ENCODE measurements around the gene BCL2A1. TPM values are rescaled to one million over a fixed set of nuclear protein-coding genes. Genes with fewer than 3 reads are reported as not detected.
"Not testable (repeated sequence)": the region's sequence is repeated elsewhere in the genome, so short reads cannot be mapped to it uniquely, and the experiment has no call there.

The BCL2A1 gene
- total RNA-seq, 1 donor from 2014 or later = 95.0 TPM

DNA sequence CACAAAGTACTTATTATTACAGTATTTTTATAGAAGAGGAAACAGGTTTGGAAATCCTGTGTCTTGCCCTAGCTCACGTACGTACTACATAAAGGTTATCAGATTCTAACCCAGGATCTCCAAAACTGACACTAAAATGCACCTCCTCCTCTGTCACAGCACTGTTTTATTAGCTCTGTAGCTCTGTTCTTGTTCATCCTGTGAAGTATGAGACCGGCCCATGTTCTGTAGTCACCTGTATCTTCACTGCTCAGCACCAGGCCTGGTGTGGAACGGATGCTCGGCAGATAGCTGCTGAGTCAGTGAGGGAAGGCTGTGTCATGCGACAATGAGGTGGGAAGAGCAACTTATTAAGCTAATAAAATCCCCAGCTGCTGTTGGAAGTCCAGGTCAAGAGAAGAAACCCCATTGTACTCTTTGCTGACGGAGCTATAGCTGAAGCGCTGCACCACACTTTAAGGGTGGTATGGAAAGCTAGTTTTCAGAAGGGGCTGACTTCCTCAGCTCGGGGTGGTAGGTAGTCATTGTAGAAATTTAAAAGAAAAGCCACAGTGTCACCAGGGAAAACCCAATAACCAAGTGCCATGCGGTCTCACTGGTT is 22.8 kb downstream of the BCL2A1 start:
- DNase-seq (ENCODE audit: low spot score) = no peak
- no peak overlapping the region for H3K4me3 Mint-ChIP-seq
- peaks cover 2% of the 10 kb centered on the region for H3K36me3 Mint-ChIP-seq (ENCODE audit: low read depth)

DNA sequence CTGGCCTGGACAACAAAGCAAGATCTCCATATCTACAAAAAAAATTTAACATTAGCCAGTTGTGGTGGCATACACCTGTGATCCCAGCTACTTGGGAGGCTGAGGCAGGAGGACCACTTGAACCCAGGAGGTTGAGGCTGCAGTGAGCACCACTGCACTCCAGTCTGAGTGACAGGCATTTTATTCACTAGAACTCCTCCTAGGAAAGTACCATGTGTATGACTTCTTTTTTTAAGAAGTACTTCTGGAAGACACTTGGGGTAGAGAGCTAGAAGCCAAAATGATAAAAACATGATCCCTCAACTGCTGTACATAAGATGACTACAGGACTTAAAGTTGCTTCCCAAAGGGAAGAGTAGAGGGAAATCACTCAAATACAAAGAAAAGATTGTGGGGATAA is 24.0 kb downstream of the BCL2A1 start:
- intact Hi-C loops (cut with micrococcal nuclease) = no loop called here
- H3K9me3 Mint-ChIP-seq = no peaks in the 10 kb centered on the region
- no peaks in the 10 kb centered on the region for H3K36me3 Mint-ChIP-seq (ENCODE audit: low read depth)
- H3K27me3 Mint-ChIP-seq (ENCODE audit: insufficient read depth) = peaks cover 2% of the 10 kb centered on the region
- no peak overlapping the region for H3K27ac Mint-ChIP-seq
- H3K4me3 Mint-ChIP-seq = no peak overlapping the region
- DNase-seq (ENCODE audit: low spot score) = no peak
- peaks cover 31% of the 10 kb centered on the region for H3K4me1 Mint-ChIP-seq (ENCODE audit: low read depth)

More for the DNA sequence above, 22.8 kb downstream of the BCL2A1 start:
- peaks cover 26% of the 10 kb centered on the region for H3K4me1 Mint-ChIP-seq (ENCODE audit: low read depth)
- peaks cover 2% of the 10 kb centered on the region for H3K27me3 Mint-ChIP-seq (ENCODE audit: insufficient read depth)
- H3K9me3 Mint-ChIP-seq = peaks cover 5% of the 10 kb centered on the region
- intact Hi-C loops (cut with micrococcal nuclease) = no loop called here
- no peak overlapping the region for H3K27ac Mint-ChIP-seq

GRCh38 chr15:79944622-79945021 is 26.4 kb downstream of the BCL2A1 start:
- Mint-ChIP-seq H3K27me3 (ENCODE audit: insufficient read depth) (peaks cover 6% of the 10 kb centered on the region), H3K4me1 (ENCODE audit: low read depth) (peaks cover 33% of the 10 kb centered on the region), H3K27ac (no peak overlapping the region), H3K9me3 (no peaks in the 10 kb centered on the region), H3K4me3 (no peak overlapping the region), H3K36me3 (ENCODE audit: low read depth) (no peaks in the 10 kb centered on the region)
- intact Hi-C loops (cut with micrococcal nuclease) = no loop called here
- no peak for DNase-seq (ENCODE audit: low spot score)

GRCh38 chr15:79943820-79944219 is 27.2 kb downstream of the BCL2A1 start:
- peaks cover 10% of the 10 kb centered on the region for H3K27me3 Mint-ChIP-seq (ENCODE audit: insufficient read depth)
- peaks cover 33% of the 10 kb centered on the region for H3K4me1 Mint-ChIP-seq (ENCODE audit: low read depth)
- H3K36me3 Mint-ChIP-seq (ENCODE audit: low read depth) = no peaks in the 10 kb centered on the region
- H3K9me3 Mint-ChIP-seq = no peaks in the 10 kb centered on the region
- no peak overlapping the region for H3K4me3 Mint-ChIP-seq
- no peak overlapping the region for H3K27ac Mint-ChIP-seq
- no peak for DNase-seq (ENCODE audit: low spot score)
- intact Hi-C loops (cut with micrococcal nuclease) = loop anchor here (1.0 to 2.0 kb wide), 2 partner anchors 19 to 23 kb away; no protein-coding TSS in a partner anchor

- Mint-ChIP-seq H3K27me3 (ENCODE audit: insufficient read depth) (peaks cover 12% of the 10 kb centered on the region), H3K4me3 (no peak overlapping the region), H3K4me1 (ENCODE audit: low read depth) (peaks cover 25% of the 10 kb centered on the region), H3K36me3 (ENCODE audit: low read depth) (no peaks in the 10 kb centered on the region), H3K9me3 (no peaks in the 10 kb centered on the region), H3K27ac (no peak overlapping the region)
- intact Hi-C loops (cut with micrococcal nuclease) = loop anchor here (1.0 to 2.0 kb wide), 2 partner anchors 18 to 24 kb away; no protein-coding TSS in a partner anchor
- no peak for DNase-seq (ENCODE audit: low spot score)
These were observed 28.1 kb downstream of the BCL2A1 start for GRCh38 chr15:79942741-79943481.

DNA sequence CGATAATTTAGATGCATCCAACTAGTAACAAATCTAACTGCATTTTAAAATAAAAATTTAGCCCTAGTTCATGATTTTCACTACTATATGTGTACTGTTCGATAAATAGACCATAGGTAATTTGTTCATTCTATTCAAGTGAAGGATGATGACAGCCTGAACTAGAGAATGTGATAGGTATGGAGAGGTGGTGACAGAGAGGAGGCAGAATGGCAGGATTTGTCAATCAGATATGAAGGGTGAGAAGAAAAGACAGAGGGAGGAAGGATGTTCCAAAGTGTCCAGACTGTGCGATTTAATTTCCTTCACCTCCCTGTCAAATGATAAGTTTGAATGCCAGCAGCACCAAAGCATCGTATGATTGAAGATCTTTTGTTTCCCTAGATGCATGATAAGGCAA is 31.6 kb downstream of the BCL2A1 start:
- H3K4me3 Mint-ChIP-seq = no peak overlapping the region
- peaks cover 21% of the 10 kb centered on the region for H3K4me1 Mint-ChIP-seq (ENCODE audit: low read depth)
- DNase-seq (ENCODE audit: low spot score) = no peak
- intact Hi-C loops (cut with micrococcal nuclease) = no loop called here
- no peak overlapping the region for H3K27ac Mint-ChIP-seq
- H3K36me3 Mint-ChIP-seq (ENCODE audit: low read depth) = no peaks in the 10 kb centered on the region
- no peaks in the 10 kb centered on the region for H3K9me3 Mint-ChIP-seq
- peaks cover 10% of the 10 kb centered on the region for H3K27me3 Mint-ChIP-seq (ENCODE audit: insufficient read depth)

GRCh38 chr15:79938143-79938542 is 32.9 kb downstream of the BCL2A1 start:
- H3K27me3 Mint-ChIP-seq (ENCODE audit: insufficient read depth) = peaks cover 10% of the 10 kb centered on the region
- no peaks in the 10 kb centered on the region for H3K36me3 Mint-ChIP-seq (ENCODE audit: low read depth)
- no peak overlapping the region for H3K27ac Mint-ChIP-seq
- no peak for DNase-seq (ENCODE audit: low spot score)
- H3K4me1 Mint-ChIP-seq (ENCODE audit: low read depth) = peaks cover 18% of the 10 kb centered on the region
- no peak overlapping the region for H3K4me3 Mint-ChIP-seq
- intact Hi-C loops (cut with micrococcal nuclease) = no loop called here
- no peaks in the 10 kb centered on the region for H3K9me3 Mint-ChIP-seq

- H3K36me3 Mint-ChIP-seq (ENCODE audit: low read depth); DNase-seq (ENCODE audit: low spot score); H3K27ac Mint-ChIP-seq; intact Hi-C loops (cut with micrococcal nuclease); H3K9me3 Mint-ChIP-seq; H3K4me3 Mint-ChIP-seq: not testable (repeated sequence)
- peaks cover 14% of the 10 kb centered on the region for H3K4me1 Mint-ChIP-seq (ENCODE audit: low read depth)
- H3K27me3 Mint-ChIP-seq (ENCODE audit: insufficient read depth) = peaks cover 10% of the 10 kb centered on the region
These were observed 35.3 kb downstream of the BCL2A1 start for GRCh38 chr15:79935556-79936201.

GRCh38 chr15:79933231-79933630 is 37.8 kb downstream of the BCL2A1 start:
- Mint-ChIP-seq H3K4me1 (ENCODE audit: low read depth) (peaks cover 14% of the 10 kb centered on the region), H3K36me3 (ENCODE audit: low read depth) (no peaks in the 10 kb centered on the region), H3K27me3 (ENCODE audit: insufficient read depth) (peaks cover 5% of the 10 kb centered on the region), H3K4me3 (no peak overlapping the region), H3K27ac (no peak overlapping the region), H3K9me3 (no peaks in the 10 kb centered on the region)
- no peak for DNase-seq (ENCODE audit: low spot score)
- intact Hi-C loops (cut with micrococcal nuclease) = no loop called here

DNA sequence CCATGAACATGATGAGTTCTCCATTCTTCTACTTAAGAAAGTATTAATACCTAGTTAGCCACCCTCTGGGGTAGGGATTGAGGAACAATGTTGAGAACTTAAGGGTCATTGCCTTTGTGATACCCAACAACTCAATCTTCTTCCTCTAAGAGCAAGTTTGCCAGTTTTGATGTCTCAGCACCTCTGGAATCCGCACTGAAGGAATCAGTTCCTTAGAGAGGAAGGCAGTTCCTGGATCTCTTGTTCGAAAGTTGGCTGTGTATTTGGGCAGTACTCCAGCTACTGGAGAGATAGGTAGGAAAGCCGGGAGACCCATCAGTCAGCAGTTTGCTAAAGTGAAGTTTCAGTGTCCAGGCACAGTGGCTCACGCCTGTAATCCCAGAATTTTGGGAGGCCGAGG is 38.5 kb downstream of the BCL2A1 start:
- Mint-ChIP-seq H3K9me3 (no peaks in the 10 kb centered on the region), H3K4me3 (no peak overlapping the region), H3K27me3 (ENCODE audit: insufficient read depth) (peaks cover 5% of the 10 kb centered on the region), H3K36me3 (ENCODE audit: low read depth) (no peaks in the 10 kb centered on the region), H3K27ac (no peak overlapping the region), H3K4me1 (ENCODE audit: low read depth) (peaks cover 14% of the 10 kb centered on the region)
- DNase-seq (ENCODE audit: low spot score) = no peak
- intact Hi-C loops (cut with micrococcal nuclease) = no loop called here

DNA sequence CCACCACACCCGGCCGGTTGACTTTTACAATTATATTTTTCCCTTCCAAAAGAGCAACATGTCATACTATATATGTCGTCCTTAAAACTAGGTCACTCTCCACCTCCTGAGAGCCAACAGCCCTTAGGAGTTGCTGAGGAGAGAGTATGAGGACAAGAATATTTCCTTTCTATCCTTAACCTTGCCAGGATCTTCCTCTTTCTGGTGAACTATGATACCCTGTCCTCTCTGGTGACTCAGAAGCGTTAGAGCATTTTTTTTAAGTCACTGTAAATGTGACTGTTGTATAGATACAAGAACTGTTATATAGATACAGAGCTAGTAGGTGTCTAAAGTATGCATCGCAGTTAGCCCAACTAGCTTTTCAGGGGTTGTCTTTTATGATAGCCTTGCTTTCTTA is 40.5 kb downstream of the BCL2A1 start:
- H3K27ac Mint-ChIP-seq = no peak overlapping the region
- H3K36me3 Mint-ChIP-seq (ENCODE audit: low read depth) = no peaks in the 10 kb centered on the region
- intact Hi-C loops (cut with micrococcal nuclease) = no loop called here
- DNase-seq (ENCODE audit: low spot score) = no peak
- H3K27me3 Mint-ChIP-seq (ENCODE audit: insufficient read depth) = peaks cover 5% of the 10 kb centered on the region
- peaks cover 14% of the 10 kb centered on the region for H3K4me1 Mint-ChIP-seq (ENCODE audit: low read depth)
- H3K9me3 Mint-ChIP-seq = peaks cover 4% of the 10 kb centered on the region
- no peak overlapping the region for H3K4me3 Mint-ChIP-seq

DNA sequence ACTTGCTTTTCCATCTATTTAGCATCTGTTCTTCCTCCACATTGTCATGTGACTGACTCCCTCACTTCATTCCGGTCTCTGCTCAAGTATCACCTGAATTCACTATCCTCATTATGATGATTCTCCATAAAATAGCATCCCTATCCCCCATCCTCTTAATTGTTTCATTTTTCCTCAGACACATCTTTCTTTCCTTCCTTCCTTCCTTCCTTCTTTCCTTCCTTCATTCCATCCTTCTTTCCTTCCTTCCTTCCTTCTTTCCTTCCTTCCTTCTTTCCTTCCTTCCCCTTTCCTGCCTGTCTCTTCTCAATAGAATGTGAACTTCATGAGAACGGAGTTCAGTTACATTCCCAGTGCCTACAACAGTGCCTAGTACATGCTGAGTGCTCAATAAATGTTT is 41.6 kb downstream of the BCL2A1 start:
- Mint-ChIP-seq H3K27ac (no peak overlapping the region), H3K4me1 (ENCODE audit: low read depth) (peaks cover 14% of the 10 kb centered on the region), H3K36me3 (ENCODE audit: low read depth) (no peaks in the 10 kb centered on the region), H3K27me3 (ENCODE audit: insufficient read depth) (peaks cover 5% of the 10 kb centered on the region), H3K4me3 (no peak overlapping the region), H3K9me3 (peaks cover 4% of the 10 kb centered on the region)
- no peak for DNase-seq (ENCODE audit: low spot score)
- intact Hi-C loops (cut with micrococcal nuclease) = no loop called here

DNA sequence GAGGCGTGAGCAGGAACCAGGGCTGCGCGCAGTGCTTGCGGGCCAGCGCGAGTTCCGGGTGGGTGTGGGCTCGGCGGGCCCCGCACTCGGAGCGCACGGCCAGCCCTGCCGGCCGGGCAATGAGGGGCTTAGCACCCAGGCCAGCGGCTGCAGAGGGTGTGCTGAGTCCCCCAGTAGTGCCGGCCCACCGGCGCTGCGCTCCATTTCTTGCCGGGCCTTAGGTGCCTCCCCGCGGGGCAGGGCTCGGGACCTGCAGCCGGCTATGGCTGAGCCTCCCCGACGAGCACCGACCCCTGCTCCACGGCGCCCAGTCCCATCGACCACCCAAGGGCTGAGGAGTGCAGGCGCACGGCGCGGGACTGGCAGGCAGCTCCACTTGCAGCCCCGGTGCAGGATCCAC is 44.9 kb downstream of the BCL2A1 start:
- DNase-seq (ENCODE audit: low spot score); intact Hi-C loops (cut with micrococcal nuclease); H3K27ac Mint-ChIP-seq; H3K4me3 Mint-ChIP-seq; H3K27me3 Mint-ChIP-seq (ENCODE audit: insufficient read depth): not testable (repeated sequence)
- Mint-ChIP-seq H3K9me3 (peaks cover 20% of the 10 kb centered on the region), H3K4me1 (ENCODE audit: low read depth) (peaks cover 16% of the 10 kb centered on the region), H3K36me3 (ENCODE audit: low read depth) (peaks cover 20% of the 10 kb centered on the region)
